HG03457 (cell line): ENCODE data around the gene ENO2.
"Not testable (repeated sequence)": the region's sequence is repeated elsewhere in the genome, so short reads cannot be mapped to it uniquely, and the experiment has no call there.

Experiments
- ATAC-seq: cut with Tn5 transposase; IDR thresholded peaks from one replicate; pipeline ENCODE4 v1.9.1; 2021; ENCODE audit warnings: moderate number of reproducible peaks; ENCODE audit not compliant: unreplicated experiment

ENO2 gene

DNA sequence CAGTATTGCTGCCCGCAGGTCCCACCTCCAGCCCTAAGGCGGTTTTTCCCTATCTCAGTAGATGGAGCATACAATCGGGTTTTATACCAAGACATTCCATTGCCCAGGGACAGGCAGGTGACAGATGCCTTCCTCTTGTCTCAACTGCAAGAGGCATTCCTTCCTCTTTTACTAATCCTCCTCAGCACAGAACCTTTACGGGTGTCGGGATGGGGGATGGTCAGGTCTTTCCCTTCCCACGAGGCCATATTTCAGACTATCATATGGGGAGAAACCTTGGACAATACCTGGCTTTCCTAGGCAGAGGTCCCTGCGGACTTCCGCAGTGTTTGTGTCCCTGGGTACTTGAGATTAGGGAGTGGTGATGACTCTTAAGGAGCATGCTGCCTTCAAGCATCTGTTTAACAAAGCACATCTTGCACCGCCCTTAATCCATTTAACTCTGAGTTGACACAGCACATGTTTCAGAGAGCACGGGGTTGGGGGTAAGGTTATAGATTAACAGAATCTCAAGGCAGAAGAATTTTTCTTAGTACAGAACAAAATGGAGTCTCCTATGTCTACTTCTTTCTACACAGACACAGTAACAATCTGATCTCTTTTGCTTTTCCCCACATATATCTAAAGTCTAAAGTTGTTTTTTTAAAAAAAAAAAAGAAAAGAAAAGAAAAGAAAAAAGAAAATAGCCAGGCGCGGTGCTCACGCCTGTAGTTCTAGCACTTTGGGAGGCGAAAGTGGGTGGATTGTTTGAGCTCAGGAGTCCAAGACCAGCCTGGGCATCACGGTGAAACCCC lies 28.0 kb upstream of the ENO2 start:
- ATAC-seq, result not testable (repeated sequence)

GRCh38 chr12:6887460-6887859 lies 26.9 kb upstream of the ENO2 start:
- no peak for ATAC-seq

DNA sequence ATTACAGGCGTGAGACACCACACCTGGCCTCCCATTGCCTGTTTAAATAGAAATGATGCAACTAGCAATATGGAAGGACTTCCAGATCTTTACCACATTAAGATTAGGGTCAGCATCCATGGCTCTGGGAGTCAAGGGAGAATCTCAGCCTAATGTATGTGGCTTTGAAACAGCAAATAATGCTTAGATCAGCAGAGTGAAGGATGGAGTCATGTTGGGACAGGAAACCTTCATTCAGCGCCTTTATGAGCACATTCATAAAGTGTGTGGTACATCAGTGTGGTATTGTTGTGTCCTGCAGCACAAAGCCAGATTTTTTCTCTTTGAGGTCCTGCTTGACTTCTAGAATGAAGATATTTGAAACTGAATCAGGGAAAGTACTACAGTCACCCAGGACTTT lies 26.0 kb upstream of the ENO2 start:
- ATAC-seq, result no peak

GRCh38 chr12:6888794-6889193 lies 25.6 kb upstream of the ENO2 start:
- ATAC-seq, result not testable (repeated sequence)

DNA sequence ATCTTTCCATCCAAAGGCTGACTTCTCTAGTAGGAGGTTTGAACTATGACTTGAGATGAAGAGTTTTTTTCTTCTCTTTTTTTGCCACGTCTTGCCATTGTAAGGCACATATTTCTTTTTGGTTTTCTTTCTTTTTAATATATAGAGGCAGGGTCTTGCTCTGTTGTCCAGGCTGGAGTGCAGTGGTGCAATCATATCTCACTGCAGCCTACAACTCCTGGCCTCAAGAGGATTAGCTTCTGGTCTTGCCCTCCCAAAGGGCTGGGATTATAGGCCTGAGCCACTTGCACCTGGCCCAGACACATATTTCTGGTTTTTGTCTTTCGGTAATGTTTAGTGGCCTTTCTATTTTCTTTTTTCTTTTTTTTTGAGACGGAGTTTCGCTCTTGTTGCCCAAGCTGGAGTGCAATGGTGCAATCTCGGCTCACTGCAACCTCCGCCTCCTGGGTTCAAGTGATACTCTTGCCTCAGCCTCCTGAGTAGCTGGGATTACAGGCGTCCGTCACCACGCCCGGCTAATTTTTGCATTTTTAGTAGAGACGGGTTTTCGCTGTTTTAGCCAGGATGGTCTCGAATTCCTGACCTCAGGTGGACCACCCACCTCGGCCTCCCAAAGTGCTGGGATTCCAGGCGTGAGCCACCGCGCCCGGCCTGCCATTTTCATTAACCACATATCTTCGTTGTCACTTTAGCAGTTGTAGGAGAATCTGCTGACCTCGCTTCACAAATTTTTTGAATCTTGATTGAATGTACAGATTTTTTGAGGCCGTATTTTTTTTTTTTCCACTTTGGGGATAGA lies 24.4 kb upstream of the ENO2 start:
- ATAC-seq, result not testable (repeated sequence)

GRCh38 chr12:6890789-6891645 lies 23.4 kb upstream of the ENO2 start:
- ATAC-seq, result peak; percentile 85

- no peak for ATAC-seq
Measured at GRCh38 chr12:6891646-6892001, 22.8 kb upstream of the ENO2 start.

- ATAC-seq, result not testable (repeated sequence)
Measured at GRCh38 chr12:6892683-6893082, 21.7 kb upstream of the ENO2 start.

DNA sequence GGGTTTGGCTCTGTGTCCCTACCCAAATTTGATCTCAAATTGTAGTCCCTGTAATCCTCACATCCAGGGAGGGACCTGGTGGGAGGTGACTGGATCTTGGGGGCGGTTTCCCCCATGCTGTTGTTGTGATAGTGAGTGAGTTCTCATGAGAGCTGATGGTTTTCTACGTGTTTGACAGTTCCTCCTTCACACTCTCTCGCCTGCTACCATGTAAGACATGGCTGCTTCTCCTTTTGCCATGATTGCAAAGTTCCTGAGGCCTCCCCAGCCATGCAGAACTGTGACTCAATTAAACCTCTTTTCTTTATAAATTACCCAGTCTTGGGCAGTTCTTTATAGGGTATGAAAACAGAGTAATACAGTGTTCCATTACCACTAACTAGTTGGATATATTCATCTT lies 20.1 kb upstream of the ENO2 start:
- ATAC-seq, result no peak

- ATAC-seq, result no peak
Measured at GRCh38 chr12:6896846-6897435, 17.4 kb upstream of the ENO2 start.

GRCh38 chr12:6899427-6899826 lies 15.0 kb upstream of the ENO2 start:
- ATAC-seq, result no peak

- ATAC-seq, result no peak
Measured at GRCh38 chr12:6899837-6900519, 14.4 kb upstream of the ENO2 start.

- ATAC-seq, result no peak
Measured at GRCh38 chr12:6902448-6902847, 11.9 kb upstream of the ENO2 start.

DNA sequence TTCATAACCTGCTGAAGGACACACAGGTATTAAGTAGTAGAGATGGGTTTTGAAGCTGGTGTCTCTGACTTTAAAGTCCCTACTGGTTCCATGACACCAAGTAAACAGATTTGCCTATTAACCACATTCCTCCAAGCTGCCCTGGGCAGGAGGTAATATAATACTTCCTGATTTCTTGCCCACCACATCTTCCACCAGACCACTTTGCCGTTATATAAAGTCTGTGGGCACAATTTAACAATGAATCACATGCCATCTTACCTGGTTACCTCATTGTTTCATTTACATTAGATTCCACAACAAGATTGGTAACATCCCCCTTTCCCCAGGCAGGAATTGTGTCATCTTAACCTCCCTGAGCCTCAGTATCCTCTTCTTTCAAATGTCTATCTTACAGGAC lies 10.7 kb upstream of the ENO2 start:
- ATAC-seq, result no peak

- peak; percentile 79 for ATAC-seq
Measured at GRCh38 chr12:6904280-6905276, 9.8 kb upstream of the ENO2 start, which contains the start of gene LRRC23. Gene LRRC23 (plus strand): TSS chr12:6904822. CDS start chr12:6905634, 812 bp downstream.

DNA sequence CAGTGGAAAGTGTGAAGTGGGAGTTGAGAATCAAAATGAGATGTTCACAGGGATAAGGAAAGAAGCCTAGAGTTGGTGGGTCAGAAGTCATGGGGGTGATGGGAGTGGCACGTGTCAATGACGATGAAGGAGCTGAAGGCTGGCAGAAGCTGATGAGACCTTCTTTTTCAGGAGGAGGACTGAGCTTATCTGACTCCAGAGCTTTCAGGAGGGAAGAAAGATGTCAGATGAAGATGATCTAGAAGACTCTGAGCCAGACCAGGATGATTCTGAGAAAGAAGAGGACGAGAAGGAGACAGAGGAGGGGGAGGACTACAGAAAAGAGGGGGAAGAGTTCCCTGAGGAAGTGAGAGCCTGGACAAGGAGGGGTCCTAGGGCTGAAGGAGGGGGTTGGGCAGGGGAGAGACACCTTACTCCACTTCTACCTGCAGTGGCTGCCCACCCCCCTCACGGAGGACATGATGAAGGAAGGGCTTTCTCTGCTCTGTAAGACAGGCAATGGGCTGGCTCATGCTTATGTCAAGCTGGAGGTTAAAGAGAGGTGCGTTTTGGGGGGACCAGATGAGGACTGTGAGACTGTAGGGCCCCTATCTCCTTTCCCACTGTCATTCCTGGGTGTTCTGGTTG lies 8.9 kb upstream of the ENO2 start:
- no peak for ATAC-seq

DNA sequence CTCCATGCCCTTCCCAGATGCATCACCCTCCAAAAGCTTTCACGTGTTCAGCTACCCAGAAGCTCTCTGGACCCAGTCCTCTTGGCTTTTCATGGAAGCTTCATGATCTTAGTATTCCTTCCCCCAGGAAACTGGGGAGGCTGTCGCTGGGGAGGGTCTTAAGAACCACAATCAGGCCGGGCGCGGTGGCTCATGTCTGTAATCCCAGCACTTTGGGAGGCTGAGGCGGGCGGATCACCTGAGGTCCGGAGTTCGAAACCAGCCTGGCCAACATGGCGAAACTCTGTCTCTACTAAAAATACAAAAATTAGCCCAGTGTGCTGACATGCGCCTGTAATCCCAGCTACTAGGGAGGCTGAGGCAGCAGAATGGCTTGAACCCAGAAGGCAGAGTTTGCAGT lies 6.2 kb upstream of the ENO2 start:
- not testable (repeated sequence) for ATAC-seq

- no peak for ATAC-seq
Measured at GRCh38 chr12:6909421-6910145, 4.8 kb upstream of the ENO2 start.
